Measurements from ENCODE around the gene ZBTB11.

- TF ChIP-seq CTCF (conservative IDR thresholded peaks at IDR 0.05; ENCODE audit: low read depth, low read length) (no peak), EZH2 (IDR thresholded peaks at IDR 0.05; ENCODE audit: borderline replicate concordance, low read depth, low read length, poor library complexity, severe bottlenecking) (no peak)
Measured at GRCh38 chr3:101624857-101625256, 52.1 kb downstream of the ZBTB11 start.

Data from A673 (cell line).